ENCODE measurements around the gene LRATD1.

Gene LRATD1

DNA sequence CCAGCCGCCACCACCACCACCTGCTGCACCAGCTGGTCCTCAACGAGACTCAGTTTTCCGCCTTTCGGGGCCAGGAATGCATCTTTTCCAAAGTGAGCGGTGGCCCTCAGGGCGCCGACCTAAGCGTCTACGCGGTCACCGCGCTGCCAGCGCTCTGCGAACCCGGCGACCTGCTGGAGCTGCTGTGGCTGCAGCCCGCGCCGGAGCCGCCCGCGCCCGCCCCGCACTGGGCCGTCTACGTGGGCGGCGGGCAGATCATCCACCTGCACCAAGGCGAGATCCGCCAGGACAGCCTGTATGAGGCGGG is 1.6 kb downstream of the LRATD1 start:
- Histone ChIP-seq H3K9me3 (ENCODE audit: low read length) (no peaks in the 10 kb centered on the region), H3K4me1 (ENCODE audit: insufficient read depth, low read length, severe bottlenecking) (no peaks in the 10 kb centered on the region), H3F3A (ENCODE audit: insufficient read depth, low read length) (no peaks in the 10 kb centered on the region), H3K9ac (ENCODE audit: low read length) (no peak overlapping the region), H3K36me3 (ENCODE audit: insufficient read depth, low read length) (no peaks in the 10 kb centered on the region), H3K4me2 (ENCODE audit: low read length) (no peak overlapping the region), H4K20me1 (ENCODE audit: insufficient read depth, low read length) (no peaks in the 10 kb centered on the region), H3K9me2 (ENCODE audit: low read depth, low read length) (no peaks in the 10 kb centered on the region), H3K4me3 (ENCODE audit: low read depth, low read length, poor library complexity, severe bottlenecking) (no peak overlapping the region), H3K27me3 (ENCODE audit: insufficient read depth, low read length) (no peaks in the 10 kb centered on the region), H3K27ac (ENCODE audit: low read depth, low read length, poor library complexity, severe bottlenecking) (no peak overlapping the region), H3K79me2 (ENCODE audit: insufficient read depth, low read length) (no peaks in the 10 kb centered on the region), H2AFZ (ENCODE audit: low read length) (no peak overlapping the region)
- TF ChIP-seq EZH2 (IDR thresholded peaks at IDR 0.05; ENCODE audit: borderline replicate concordance, low read length), result no peak
- TF ChIP-seq, protein P1, sequence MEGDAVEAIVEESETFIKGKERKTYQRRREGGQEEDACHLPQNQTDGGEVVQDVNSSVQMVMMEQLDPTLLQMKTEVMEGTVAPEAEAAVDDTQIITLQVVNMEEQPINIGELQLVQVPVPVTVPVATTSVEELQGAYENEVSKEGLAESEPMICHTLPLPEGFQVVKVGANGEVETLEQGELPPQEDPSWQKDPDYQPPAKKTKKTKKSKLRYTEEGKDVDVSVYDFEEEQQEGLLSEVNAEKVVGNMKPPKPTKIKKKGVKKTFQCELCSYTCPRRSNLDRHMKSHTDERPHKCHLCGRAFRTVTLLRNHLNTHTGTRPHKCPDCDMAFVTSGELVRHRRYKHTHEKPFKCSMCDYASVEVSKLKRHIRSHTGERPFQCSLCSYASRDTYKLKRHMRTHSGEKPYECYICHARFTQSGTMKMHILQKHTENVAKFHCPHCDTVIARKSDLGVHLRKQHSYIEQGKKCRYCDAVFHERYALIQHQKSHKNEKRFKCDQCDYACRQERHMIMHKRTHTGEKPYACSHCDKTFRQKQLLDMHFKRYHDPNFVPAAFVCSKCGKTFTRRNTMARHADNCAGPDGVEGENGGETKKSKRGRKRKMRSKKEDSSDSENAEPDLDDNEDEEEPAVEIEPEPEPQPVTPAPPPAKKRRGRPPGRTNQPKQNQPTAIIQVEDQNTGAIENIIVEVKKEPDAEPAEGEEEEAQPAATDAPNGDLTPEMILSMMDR (IDR thresholded peaks at IDR 0.05; ENCODE audit: low read length), result no peak

GRCh38 chr2:14634489-14635390 is 2.2 kb downstream of the LRATD1 start:
- Histone ChIP-seq H3K79me2 (ENCODE audit: insufficient read depth, low read length) (no peaks in the 10 kb centered on the region), H3K9ac (ENCODE audit: low read length) (no peak overlapping the region)

GRCh38 chr2:14635391-14635871 is 2.9 kb downstream of the LRATD1 start:
- TF ChIP-seq EZH2 (IDR thresholded peaks at IDR 0.05; ENCODE audit: borderline replicate concordance, low read length), result no peak
- TF ChIP-seq, protein P1 (IDR thresholded peaks at IDR 0.05; ENCODE audit: low read length), result no peak
- H3K36me3 ChIP-seq (ENCODE audit: insufficient read depth, low read length), result no peaks in the 10 kb centered on the region
- H3K4me2 ChIP-seq (ENCODE audit: low read length), result no peak overlapping the region
- H3K4me1 ChIP-seq (ENCODE audit: insufficient read depth, low read length, severe bottlenecking), result no peaks in the 10 kb centered on the region
- H3F3A ChIP-seq (ENCODE audit: insufficient read depth, low read length), result no peaks in the 10 kb centered on the region
- no peaks in the 10 kb centered on the region for H3K79me2 ChIP-seq (ENCODE audit: insufficient read depth, low read length)
- no peaks in the 10 kb centered on the region for H4K20me1 ChIP-seq (ENCODE audit: insufficient read depth, low read length)
- H3K27me3 ChIP-seq (ENCODE audit: insufficient read depth, low read length), result no peaks in the 10 kb centered on the region
- no peak overlapping the region for H3K4me3 ChIP-seq (ENCODE audit: low read depth, low read length, poor library complexity, severe bottlenecking)
- no peak overlapping the region for H2AFZ ChIP-seq (ENCODE audit: low read length)
- no peaks in the 10 kb centered on the region for H3K9me3 ChIP-seq (ENCODE audit: low read length)
- H3K27ac ChIP-seq (ENCODE audit: low read depth, low read length, poor library complexity, severe bottlenecking), result no peak overlapping the region
- no peak overlapping the region for H3K9ac ChIP-seq (ENCODE audit: low read length)
- no peaks in the 10 kb centered on the region for H3K9me2 ChIP-seq (ENCODE audit: low read depth, low read length)

More at GRCh38 chr2:14634489-14635390, 2.2 kb downstream of the LRATD1 start:
- no peak for TF ChIP-seq EZH2 (IDR thresholded peaks at IDR 0.05; ENCODE audit: borderline replicate concordance, low read length)
- TF ChIP-seq, protein P1 (IDR thresholded peaks at IDR 0.05; ENCODE audit: low read length), result no peak
- Histone ChIP-seq H2AFZ (ENCODE audit: low read length) (no peak overlapping the region), H3K9me2 (ENCODE audit: low read depth, low read length) (no peaks in the 10 kb centered on the region), H3K36me3 (ENCODE audit: insufficient read depth, low read length) (no peaks in the 10 kb centered on the region), H3F3A (ENCODE audit: insufficient read depth, low read length) (no peaks in the 10 kb centered on the region), H3K4me2 (ENCODE audit: low read length) (no peak overlapping the region), H3K4me1 (ENCODE audit: insufficient read depth, low read length, severe bottlenecking) (no peaks in the 10 kb centered on the region), H3K27ac (ENCODE audit: low read depth, low read length, poor library complexity, severe bottlenecking) (no peak overlapping the region), H3K27me3 (ENCODE audit: insufficient read depth, low read length) (no peaks in the 10 kb centered on the region), H3K4me3 (ENCODE audit: low read depth, low read length, poor library complexity, severe bottlenecking) (no peak overlapping the region), H4K20me1 (ENCODE audit: insufficient read depth, low read length) (no peaks in the 10 kb centered on the region), H3K9me3 (ENCODE audit: low read length) (no peaks in the 10 kb centered on the region)

Measured in OCI-LY1 (cell line).